CD4-positive, alpha-beta T cell treated with Interleukin-12 subunit alpha and Interleukin-12 subunit beta, for 1 hour (primary cell): ENCODE data around the gene ZFP42.
"Not testable (repeated sequence)": the region's sequence is repeated elsewhere in the genome, so short reads cannot be mapped to it uniquely, and the experiment has no call there.

Experiments
- DNase-seq: peaks from one replicate; pipeline ENCODE4 v3.0.0-alpha.2; 2020

Gene ZFP42

DNA sequence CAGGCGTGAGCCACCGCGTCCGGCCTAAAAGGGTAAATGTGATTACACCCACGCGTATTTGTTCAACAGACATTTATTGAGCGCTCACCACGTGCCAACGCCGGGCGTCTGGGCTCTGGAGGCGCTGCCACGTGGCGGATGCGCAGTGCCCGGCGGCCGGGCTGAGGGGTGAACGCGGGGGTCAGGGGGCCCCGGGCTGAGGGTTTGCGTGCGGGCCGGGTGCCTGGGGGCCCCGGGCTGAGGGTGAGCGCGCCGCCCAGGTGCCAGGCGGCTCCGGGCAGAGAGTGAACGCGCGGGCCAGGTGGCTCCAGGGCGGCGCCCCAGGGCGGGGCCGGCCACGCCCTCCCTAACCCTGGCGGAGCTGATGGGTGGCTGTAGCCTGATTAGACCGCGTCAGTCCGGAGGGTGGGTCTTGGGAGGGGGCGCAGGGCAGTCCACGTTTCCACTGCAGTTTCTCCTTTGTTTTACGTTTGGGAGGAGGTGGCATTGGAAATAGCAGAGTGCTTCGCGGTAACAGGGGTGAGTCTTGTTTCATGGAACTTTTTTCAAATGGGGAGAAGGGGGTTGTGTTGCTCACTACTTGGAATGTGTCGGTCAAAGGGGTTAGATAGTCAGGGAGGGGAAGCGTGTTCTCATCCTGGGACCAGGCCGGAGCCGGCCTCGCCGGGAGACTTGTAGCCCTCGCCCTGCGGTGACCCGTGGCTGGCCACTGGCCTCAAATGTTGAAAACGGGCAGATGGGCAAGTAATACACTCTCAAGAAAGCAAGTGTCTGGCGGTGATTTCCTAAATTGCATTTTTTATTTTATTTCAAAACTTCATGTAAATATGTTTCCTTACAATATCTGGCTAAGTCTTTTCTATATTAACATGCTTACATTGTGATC lies at the start of gene ZFP42:
ZFP42 (plus strand) TSS at position 450 of the 886 bp plus-strand sequence. CDS start 7,037 bp downstream, outside the sequence.
- DNase-seq, result no peak

GRCh38 chr4:187961171-187961570 lies 34.4 kb upstream of the ZFP42 start:
- no peak for DNase-seq

DNA sequence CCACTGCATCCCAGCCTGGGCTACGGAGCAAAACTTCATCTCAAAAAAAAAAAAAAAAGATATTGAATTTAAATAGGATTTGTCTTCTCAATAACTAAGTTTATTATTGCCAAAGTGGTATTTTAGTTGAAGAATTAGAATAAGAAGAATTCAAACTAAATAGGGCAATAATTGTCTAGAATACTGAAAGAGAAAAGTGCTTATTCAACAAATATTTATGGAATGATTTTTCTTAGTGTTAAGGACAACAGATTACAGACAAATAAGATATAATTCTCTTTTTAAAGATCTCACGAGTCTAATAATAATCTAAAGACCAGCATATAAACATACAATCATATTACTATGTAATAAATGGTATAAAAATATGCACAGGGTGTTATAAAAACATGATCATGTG lies 33.6 kb upstream of the ZFP42 start:
- no peak for DNase-seq

GRCh38 chr4:187962926-187963325 lies 32.6 kb upstream of the ZFP42 start:
- no peak for DNase-seq

- no peak for DNase-seq
Measured at GRCh38 chr4:187965726-187966125, 29.8 kb upstream of the ZFP42 start.

- DNase-seq, result no peak
Measured at GRCh38 chr4:187972135-187972534, 23.4 kb upstream of the ZFP42 start.

GRCh38 chr4:187983746-187984145 lies 11.8 kb upstream of the ZFP42 start:
- no peak for DNase-seq

DNA sequence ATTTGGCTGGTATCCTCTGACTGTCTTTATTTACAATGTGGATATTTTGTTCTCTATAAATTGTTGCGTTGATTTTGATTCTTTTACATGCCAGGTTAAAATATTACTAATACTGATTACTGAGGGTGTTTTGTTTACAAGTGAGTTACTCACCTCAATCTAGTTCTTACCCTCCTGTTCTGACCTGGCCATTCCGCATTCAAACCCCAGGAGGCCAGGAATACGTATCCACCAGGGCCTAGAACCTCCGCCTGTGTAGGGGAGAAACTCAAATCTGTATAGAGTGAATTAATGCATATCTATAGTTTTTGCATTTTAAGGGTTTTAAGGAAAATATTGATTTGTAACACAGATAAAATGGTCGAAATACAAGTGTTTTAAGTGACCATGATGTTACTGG lies 2.6 kb upstream of the ZFP42 start:
- DNase-seq, result no peak

DNA sequence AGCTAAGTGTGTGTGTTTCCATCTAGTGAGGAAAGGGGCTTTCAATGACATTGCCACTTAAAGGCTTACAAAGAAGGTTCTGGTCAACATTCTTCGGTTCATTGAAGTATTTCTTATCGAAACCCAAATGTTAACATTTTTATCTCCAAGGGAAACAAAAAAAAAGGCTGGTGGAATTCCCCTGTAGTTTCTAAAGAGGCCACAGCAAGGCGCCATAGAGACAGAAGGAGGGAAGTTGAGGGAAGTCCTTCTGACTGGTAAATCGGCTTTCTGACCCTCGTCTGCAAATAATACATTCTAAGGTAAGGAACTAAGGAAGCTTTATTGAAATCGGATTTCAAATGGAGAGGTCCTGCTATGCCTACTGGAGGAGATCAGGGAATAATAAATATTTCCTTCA lies 1.7 kb upstream of the ZFP42 start:
- DNase-seq, result no peak

DNA sequence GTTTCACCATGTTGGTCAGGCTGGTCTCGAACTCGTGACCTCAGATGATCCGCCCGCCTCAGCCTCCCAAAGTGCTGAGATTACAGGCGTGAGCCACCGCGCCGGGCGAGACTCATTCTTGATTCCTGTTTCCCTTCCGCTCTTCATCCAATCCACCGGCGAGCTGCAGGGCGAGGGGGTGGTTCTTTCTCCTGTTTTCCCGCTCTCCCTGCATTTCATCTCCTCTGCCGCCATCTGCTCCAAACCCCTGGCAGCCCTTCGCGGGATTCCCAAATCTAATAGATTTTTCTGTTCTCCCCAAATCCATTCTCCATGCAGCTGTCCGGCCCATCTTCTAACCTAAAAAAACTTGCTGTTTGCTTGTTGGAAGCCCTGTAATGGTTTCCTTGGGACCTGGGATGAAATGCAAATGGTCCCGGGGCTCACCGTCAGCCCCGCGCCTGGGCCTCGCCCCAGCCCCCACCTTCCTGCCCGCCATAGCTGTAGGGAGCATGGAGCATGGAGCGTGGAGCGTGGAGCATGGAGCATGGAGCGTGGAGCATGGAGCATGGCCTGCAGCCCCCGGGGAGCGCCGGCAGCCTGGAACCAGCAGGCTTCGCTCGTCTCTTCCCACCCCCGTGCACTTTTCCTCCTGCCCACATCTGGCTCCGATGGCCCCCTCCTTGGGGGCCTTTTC lies 1.1 kb downstream of the ZFP42 start:
- no peak for DNase-seq

- DNase-seq, result not testable (repeated sequence)
Measured at GRCh38 chr4:187997991-187998390, 2.4 kb downstream of the ZFP42 start.

DNA sequence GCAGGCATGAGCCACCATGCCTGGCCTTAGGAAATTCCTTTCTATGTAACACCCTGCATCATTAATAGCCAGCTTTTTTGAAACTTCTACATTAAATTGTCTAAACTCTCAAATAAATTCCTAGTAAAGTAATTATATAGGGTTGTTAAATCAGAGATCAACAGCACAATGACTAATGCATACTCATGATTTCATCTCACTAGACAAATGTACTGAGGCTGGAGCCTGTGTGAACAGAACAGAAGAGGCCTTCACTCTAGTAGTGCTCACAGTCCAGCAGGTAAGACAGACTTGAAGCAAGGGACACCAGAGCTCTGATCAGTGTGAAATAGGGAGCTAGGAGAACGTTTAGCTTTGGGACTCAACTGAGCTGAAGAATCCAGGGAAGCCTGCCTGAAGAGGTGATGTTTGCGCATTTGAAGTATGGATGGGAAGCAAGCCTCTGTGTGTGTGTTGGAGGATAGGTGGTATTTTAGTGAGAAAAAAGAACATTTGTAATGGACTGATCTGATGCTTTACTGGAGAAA lies 3.9 kb downstream of the ZFP42 start:
- DNase-seq, result no peak

DNA sequence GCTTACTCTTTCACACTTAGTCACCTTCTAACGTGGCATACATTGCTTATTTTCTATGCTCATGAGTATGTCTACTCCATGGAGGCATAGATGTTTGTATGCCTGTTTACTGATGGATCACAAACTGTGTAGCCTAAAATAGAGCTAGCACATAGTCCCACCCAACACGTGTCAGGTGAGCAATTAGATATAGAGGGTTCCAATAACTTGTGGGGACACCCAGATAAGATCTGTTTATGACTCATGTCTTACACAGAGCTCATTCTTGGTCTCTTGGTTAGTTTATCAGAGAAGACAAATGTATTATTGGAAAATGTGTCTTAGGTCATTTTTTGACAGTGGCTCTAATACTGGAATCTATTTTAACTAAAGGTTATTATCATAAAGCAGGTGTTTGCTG lies 6.8 kb downstream of the ZFP42 start:
- DNase-seq, result no peak

DNA sequence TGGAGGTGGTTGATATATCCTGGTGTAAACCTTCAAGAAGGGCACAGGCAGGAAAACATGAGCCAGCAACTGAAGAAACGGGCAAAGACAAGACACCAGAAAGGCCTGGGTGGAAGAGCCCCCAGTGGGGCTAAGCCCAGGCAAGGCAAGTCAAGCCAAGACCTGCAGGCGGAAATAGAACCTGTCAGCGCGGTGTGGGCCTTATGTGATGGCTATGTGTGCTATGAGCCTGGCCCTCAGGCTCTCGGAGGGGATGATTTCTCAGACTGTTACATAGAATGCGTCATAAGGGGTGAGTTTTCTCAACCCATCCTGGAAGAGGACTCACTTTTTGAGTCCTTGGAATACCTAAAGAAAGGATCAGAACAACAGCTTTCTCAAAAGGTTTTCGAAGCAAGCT lies 7.2 kb downstream of the ZFP42 start:
- DNase-seq, result no peak

DNA sequence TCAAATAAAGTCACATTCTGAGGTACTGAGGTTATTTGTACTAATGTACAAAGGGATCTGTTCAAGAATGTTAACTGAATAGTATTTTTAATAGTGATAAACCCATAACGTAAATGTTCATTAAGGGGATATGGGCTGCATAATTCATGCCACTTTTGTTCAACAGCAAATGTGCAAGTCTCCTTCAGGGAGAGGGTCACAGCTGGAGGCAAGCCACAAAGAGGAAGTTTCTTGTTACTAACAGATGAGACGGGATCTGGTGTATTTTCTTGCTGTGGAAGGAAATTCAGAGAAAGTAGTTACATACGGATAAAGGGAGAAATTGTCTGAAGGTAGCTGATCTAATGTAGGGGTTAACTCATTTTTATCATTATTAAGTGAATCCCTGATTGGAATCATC lies 10.0 kb downstream of the ZFP42 start:
- DNase-seq, result no peak

- DNase-seq, result no peak
Measured at GRCh38 chr4:188006285-188006848, 10.8 kb downstream of the ZFP42 start.

GRCh38 chr4:188008377-188008776 lies 12.8 kb downstream of the ZFP42 start:
- no peak for DNase-seq

DNA sequence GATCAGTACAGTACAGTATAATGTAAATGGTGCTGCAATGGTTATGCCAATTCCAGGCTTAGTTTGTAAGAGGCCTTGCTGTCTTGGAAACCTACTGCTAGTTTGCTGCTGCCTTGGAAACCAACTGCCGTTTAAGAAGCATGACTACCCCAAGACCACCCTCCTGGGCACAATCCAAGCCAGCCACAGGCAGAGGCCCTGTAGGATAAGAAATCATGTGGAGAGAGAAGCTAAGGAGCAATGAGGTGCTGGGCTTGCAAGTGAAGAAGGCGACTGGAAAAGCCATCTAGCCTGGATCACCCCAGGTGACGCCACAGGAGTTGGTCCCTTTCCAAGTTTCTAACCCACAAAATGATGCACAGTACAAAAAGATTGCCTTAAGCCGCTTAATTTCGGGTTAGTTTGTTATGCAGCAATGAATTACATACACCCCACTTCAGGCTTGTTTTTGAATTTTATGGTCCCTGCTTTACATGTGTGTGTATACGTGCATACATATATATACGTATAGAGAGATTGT lies 16.9 kb downstream of the ZFP42 start:
- no peak for DNase-seq

DNA sequence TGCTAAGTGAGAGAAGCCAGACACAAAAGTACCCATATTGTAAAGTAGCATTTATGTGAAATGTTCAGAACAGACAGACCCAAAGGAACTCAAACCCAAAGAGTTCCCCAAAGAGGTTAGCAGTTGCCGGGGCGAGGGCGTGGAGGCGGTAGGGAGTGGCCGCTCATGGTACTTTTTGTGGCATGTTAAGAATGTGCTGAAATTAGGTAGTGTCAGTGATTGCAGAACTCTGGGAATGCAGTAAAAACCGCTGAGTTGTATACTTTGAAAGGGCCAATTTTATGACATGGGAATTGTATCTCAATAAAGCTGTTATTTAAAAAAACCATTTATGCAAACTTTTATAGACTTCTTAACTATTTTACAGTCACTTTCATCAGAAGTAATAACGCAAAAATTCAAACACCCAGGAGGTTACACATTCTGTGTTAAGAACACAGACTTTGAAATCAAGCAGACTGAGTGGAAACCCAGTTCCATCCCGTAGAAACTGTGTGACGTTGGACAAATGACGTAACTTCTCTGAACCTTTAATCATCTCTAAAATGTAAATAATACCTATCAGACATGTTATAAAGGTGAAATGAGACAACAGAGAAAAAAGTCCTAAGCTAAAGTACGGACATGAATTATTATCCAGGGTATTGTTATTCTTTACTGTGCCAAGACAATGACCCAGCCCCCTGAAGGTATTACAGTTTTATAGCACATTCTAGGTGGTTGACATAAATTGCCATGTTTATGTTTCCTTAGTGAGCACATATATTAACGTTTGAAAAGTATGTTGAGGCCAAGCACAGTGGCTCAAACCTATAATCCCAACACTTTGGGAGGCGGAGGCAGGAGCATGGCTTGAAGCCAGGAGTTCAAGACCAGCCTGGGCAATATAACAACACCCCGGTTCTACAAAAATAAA lies 19.7 kb downstream of the ZFP42 start:
- DNase-seq, result no peak

GRCh38 chr4:188016754-188017153 lies 21.2 kb downstream of the ZFP42 start:
- DNase-seq, result no peak

GRCh38 chr4:188018262-188018661 lies 22.7 kb downstream of the ZFP42 start:
- no peak for DNase-seq

DNA sequence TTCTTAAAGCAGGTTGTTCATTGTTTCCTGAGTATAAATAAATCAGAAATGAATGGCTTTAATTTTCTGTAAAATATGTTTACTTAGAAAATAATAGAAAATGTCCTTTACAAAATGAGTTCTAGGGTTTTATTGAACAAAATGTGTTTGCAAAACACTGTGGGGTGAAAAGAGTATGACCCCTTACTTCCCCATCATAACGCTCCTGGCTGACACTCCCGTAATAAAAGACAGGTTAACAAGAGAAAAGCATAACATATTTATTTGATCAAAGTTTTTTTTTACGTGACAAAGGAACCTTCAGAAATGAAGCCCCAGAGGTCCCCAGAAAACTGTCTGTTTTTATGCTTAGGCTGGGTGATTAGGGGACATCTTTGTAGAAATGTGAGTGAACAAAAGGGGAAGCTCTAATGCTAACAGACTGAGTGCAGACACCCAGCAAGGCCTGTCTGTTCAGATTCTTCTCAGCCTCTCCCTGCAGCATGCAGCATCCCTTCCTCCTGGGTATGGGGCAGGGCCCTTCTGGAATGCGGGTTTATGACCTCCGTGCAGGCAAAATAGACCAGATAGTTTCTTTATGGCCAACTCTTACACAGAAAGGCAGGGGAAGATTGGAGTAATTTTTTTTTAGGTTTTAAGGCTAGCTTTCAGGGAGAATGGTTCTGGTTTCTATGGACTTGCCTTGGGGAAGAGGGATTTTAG lies 26.1 kb downstream of the ZFP42 start:
- no peak for DNase-seq
